ENCODE data around the gene ZNF391. TPM values are rescaled to one million over a fixed set of nuclear protein-coding genes. Genes with fewer than 3 reads are reported as not detected.

The ZNF391 gene
- total RNA-seq, 3 donors from 2014 or later, result 1.9 to 2.5 (median 2.2) TPM

- no peak for ATAC-seq
- Mint-ChIP-seq H3K36me3 (ENCODE audit: insufficient read depth) (peaks cover 13% of the 10 kb centered on the region), H3K9me3 (peaks cover 27% of the 10 kb centered on the region), H3K4me1 (ENCODE audit: low read depth) (no peaks in the 10 kb centered on the region), H3K27me3 (ENCODE audit: low read depth) (peaks cover under 1% of the 10 kb centered on the region), H3K4me3 (no peak overlapping the region)
- no peak for DNase-seq
Measured at GRCh38 chr6:27441001-27441400, 52.4 kb downstream of the ZNF391 start.

- Mint-ChIP-seq H3K36me3 (ENCODE audit: insufficient read depth) (peaks cover 17% of the 10 kb centered on the region), H3K4me3 (no peak overlapping the region), H3K27me3 (ENCODE audit: low read depth) (no peaks in the 10 kb centered on the region), H3K4me1 (ENCODE audit: low read depth) (no peaks in the 10 kb centered on the region), H3K9me3 (peaks cover 35% of the 10 kb centered on the region)
- DNase-seq, result no peak
- ATAC-seq, result no peak
Measured at GRCh38 chr6:27442932-27443331, 54.4 kb downstream of the ZNF391 start.

- no peak for ATAC-seq
- Mint-ChIP-seq H3K9me3 (peaks cover 63% of the 10 kb centered on the region), H3K4me1 (ENCODE audit: low read depth) (no peaks in the 10 kb centered on the region), H3K36me3 (ENCODE audit: insufficient read depth) (peaks cover 53% of the 10 kb centered on the region), H3K27me3 (ENCODE audit: low read depth) (no peaks in the 10 kb centered on the region), H3K4me3 (no peak overlapping the region)
- DNase-seq, result no peak
Measured at GRCh38 chr6:27448456-27448855, 59.9 kb downstream of the ZNF391 start.

DNA sequence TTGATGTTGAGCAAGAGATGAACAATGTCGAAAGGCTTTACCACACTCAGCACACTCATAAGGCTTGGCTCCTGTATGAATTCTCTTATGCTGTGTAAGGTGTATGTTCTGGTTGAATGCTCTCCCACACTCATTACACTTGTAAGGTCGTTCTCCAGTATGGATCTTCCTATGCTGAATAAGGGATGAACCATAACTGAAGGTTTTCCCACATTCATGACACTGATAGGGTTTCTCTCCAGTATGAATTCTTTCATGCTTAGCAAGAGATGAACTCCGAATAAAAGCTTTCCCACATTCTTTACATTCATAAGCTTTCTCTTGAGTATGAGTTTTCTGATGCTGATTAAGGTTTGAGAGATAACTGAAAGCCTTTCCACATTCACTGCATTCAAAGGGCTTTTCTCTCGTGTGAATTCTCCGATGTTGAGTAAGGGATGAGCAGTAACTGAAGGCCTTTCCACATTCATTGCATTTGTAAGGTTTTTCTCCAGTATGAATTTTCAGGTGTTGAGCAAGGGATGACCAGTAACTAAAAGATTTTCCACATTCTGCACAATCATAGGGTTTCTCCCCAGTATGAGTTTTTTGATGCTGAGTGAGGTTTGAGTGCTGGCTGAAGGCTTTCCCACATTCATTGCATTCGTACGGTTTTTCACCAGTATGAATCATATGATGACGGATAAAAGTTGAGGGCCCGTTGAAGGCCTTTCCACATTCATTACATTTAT, 63.3 kb downstream of the ZNF391 start:
- Mint-ChIP-seq H3K36me3 (ENCODE audit: insufficient read depth) (peaks cover 79% of the 10 kb centered on the region), H3K27me3 (ENCODE audit: low read depth) (no peaks in the 10 kb centered on the region), H3K4me1 (ENCODE audit: low read depth) (no peaks in the 10 kb centered on the region), H3K9me3 (peaks cover 79% of the 10 kb centered on the region), H3K4me3 (no peak overlapping the region)
- ATAC-seq (no peak), DNase-seq (no peak)

- ATAC-seq (no peak), DNase-seq (no peak)
- H3K4me3 Mint-ChIP-seq, result no peak overlapping the region
- peaks cover 86% of the 10 kb centered on the region for H3K9me3 Mint-ChIP-seq
- no peaks in the 10 kb centered on the region for H3K27me3 Mint-ChIP-seq (ENCODE audit: low read depth)
- H3K36me3 Mint-ChIP-seq (ENCODE audit: insufficient read depth), result peaks cover 83% of the 10 kb centered on the region
- no peaks in the 10 kb centered on the region for H3K4me1 Mint-ChIP-seq (ENCODE audit: low read depth)
Measured at GRCh38 chr6:27452496-27452897, 63.9 kb downstream of the ZNF391 start.

Other genes with a start within 250 kb of the ZNF391 start
- gene PRSS16, start 141.1 kb upstream of the ZNF391 start, total RNA-seq, result under 1 TPM; 0.15 to 0.63 (median 0.32) TPM
- gene POM121L2, start 76.5 kb upstream of the ZNF391 start, total RNA-seq, result not detected
- 1 to 10 TPM; 4.5 to 5.2 (median 4.9) TPM for gene ZNF184, start 84.3 kb downstream of the ZNF391 start, total RNA-seq

Data from activated T-cell treated with anti-CD3 and anti-CD28 coated beads, Interleukin-2, amount 50 U/mL, for 4 hours (primary cell).